ENCODE results near the gene ARF6.

The ARF6 gene

DNA sequence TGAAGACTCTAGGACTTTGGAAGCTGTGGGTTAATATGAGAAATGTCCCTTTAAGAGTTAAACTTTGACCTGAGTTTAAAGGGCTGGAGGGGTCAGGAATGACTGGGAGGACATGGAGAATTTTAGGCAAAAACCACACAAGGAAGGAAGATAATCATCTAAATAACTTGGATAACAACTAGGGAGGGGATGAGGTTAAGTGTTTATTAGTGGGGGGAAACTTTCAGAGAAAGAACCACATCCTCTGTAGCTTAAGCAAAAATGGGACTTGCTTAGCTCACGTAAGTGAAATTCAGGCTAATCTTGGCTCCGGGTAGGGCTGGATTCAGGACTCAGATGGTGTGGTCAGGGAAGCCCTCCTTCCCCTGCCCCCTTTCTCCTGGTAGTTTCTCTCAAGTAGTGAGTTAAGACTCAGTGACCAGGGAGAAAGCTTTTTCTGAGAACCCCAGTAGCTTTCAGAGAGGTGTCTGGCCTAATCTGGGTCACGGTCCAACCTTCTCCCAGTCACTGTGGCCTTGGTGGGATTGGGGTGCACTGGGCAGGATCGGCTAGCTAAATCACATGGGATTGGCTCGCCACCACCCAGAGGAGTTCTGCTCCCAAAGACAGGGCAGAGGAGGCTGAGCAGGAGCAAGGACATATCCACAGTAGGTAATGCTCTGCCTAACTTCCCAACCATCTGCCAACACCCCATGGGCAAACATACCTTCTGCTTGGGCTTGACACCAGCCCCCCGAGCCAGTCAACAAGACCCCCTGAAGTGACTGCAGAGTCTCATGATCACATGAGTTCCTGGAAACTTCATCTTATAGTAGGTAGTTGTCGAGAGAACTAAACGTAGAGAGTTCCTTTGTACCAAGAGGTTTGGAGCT is 52.8 kb downstream of the ARF6 start:
- no peak for FAIRE-seq

Data from TTC549 (cell line).